ENCODE data around the gene PRPS1. TPM values are rescaled to one million over a fixed set of nuclear protein-coding genes. Genes with fewer than 3 reads are reported as not detected.

The PRPS1 gene
- total RNA-seq, 4 donors from 2014 or later: 8.2 to 17.5 (median 14.5) TPM

- Histone ChIP-seq H3K4me3 (no peak overlapping the region), H3K27ac (no peak overlapping the region), H3K9me3 (no peaks in the 10 kb centered on the region), H3K4me1 (no peaks in the 10 kb centered on the region), H3K36me3 (peaks cover 3% of the 10 kb centered on the region), H3K27me3 (no peaks in the 10 kb centered on the region)
- 91% methylated on average over 4 of the region's 4 CpGs for WGBS
- DNase-seq (ENCODE audit: low spot score in 2 of 2): no peak
- TF ChIP-seq POLR2A (IDR thresholded peaks at IDR 0.05): no peak
- TF ChIP-seq CTCF (IDR thresholded peaks at IDR 0.05): no peak
- TF ChIP-seq POLR2AphosphoS5 (IDR thresholded peaks at IDR 0.05): no peak
- no peak for TF ChIP-seq EP300 (IDR thresholded peaks at IDR 0.05)
Measured at GRCh38 chrX:107648332-107648731, 20.0 kb downstream of the PRPS1 start.

GRCh38 chrX:107654566-107654871 lies 26.2 kb downstream of the PRPS1 start:
- no peak overlapping the region for H3K27ac ChIP-seq

GRCh38 chrX:107654872-107655761 lies 26.8 kb downstream of the PRPS1 start:
- TF ChIP-seq POLR2AphosphoS5 (IDR thresholded peaks at IDR 0.05) (no peak), POLR2A (IDR thresholded peaks at IDR 0.05) (no peak), CTCF (IDR thresholded peaks at IDR 0.05) (peak in 1 of 2 donors; percentile 50)
- Histone ChIP-seq H3K27ac (no peak overlapping the region), H3K4me3 (no peak overlapping the region), H3K27me3 (no peaks in the 10 kb centered on the region), H3K4me1 (peaks cover 9% of the 10 kb centered on the region), H3K36me3 (no peaks in the 10 kb centered on the region), H3K9me3 (no peaks in the 10 kb centered on the region)
- WGBS: 39% methylated on average over 15 of the region's 22 CpGs
- DNase-seq (ENCODE audit: low spot score in 2 of 2): peak; percentile 75 to 78

More at GRCh38 chrX:107654566-107654871, 26.2 kb downstream of the PRPS1 start:
- Histone ChIP-seq H3K9me3 (no peaks in the 10 kb centered on the region), H3K4me1 (peaks cover 9% of the 10 kb centered on the region), H3K4me3 (no peak overlapping the region), H3K36me3 (peaks cover 3% of the 10 kb centered on the region), H3K27me3 (no peaks in the 10 kb centered on the region)
- 35% methylated on average over 2 of the region's 2 CpGs for WGBS
- TF ChIP-seq EP300 (IDR thresholded peaks at IDR 0.05) (no peak), POLR2AphosphoS5 (IDR thresholded peaks at IDR 0.05) (no peak), POLR2A (IDR thresholded peaks at IDR 0.05) (no peak), CTCF (IDR thresholded peaks at IDR 0.05) (no peak)
- DNase-seq (ENCODE audit: low spot score in 2 of 2): peak in 1 of 2 donors; percentile 80

- Histone ChIP-seq H3K4me3 (no peak overlapping the region), H3K27me3 (no peaks in the 10 kb centered on the region), H3K27ac (no peak overlapping the region), H3K36me3 (no peaks in the 10 kb centered on the region), H3K4me1 (peaks cover 10% of the 10 kb centered on the region), H3K9me3 (no peaks in the 10 kb centered on the region)
- DNase-seq (ENCODE audit: low spot score in 2 of 2): no peak
- TF ChIP-seq EP300 (IDR thresholded peaks at IDR 0.05): no peak
- no peak for TF ChIP-seq POLR2AphosphoS5 (IDR thresholded peaks at IDR 0.05)
- no peak for TF ChIP-seq POLR2A (IDR thresholded peaks at IDR 0.05)
- no peak for TF ChIP-seq CTCF (IDR thresholded peaks at IDR 0.05)
- WGBS: 77% methylated on average over 5 of the region's 5 CpGs
Measured at GRCh38 chrX:107656978-107657377, 28.7 kb downstream of the PRPS1 start.

- peaks cover 15% of the 10 kb centered on the region for H3K4me1 ChIP-seq
- H3K9me3 ChIP-seq: no peaks in the 10 kb centered on the region
- 76% methylated on average over 5 of the region's 5 CpGs for WGBS
- H3K27me3 ChIP-seq: no peaks in the 10 kb centered on the region
- no peak for DNase-seq (ENCODE audit: low spot score in 2 of 2)
- H3K36me3 ChIP-seq: no peaks in the 10 kb centered on the region
- H3K27ac ChIP-seq: no peak overlapping the region
- no peak overlapping the region for H3K4me3 ChIP-seq
- TF ChIP-seq POLR2A (IDR thresholded peaks at IDR 0.05) (no peak), EP300 (IDR thresholded peaks at IDR 0.05) (no peak), CTCF (IDR thresholded peaks at IDR 0.05) (no peak), POLR2AphosphoS5 (IDR thresholded peaks at IDR 0.05) (no peak)
Measured at GRCh38 chrX:107658660-107659059, 30.4 kb downstream of the PRPS1 start.

Data from suprapubic skin (tissue), 4 donors.